Loucy (cell line): ENCODE measurements around the gene UBIAD1.

Source experiments
- CTCF ChIP-seq: fragments of 200-600 bp; sonication (generic); conservative IDR thresholded peaks from 2 replicates; pipeline ENCODE4 v1.5.1; 2014; ENCODE audit warnings: mild to moderate bottlenecking, antibody characterized with exemption, low read length
- EZH2phosphoT487 ChIP-seq: fragments of 200-600 bp; IDR thresholded peaks from 2 replicates; pipeline ENCODE4 v1.6.1; 2018; ENCODE audit warnings: antibody characterized with exemption, mild to moderate bottlenecking, moderate library complexity, borderline replicate concordance

GRCh38 chr1:11321656-11322491, 48.9 kb downstream of the UBIAD1 start:
- no peak for TF ChIP-seq CTCF
- no peak for TF ChIP-seq EZH2phosphoT487
